ENCODE results near the gene PLEKHA4. TPM values are rescaled to one million over a fixed set of nuclear protein-coding genes. Genes with fewer than 3 reads are reported as not detected.

PLEKHA4 gene
- total and polyA plus RNA-seq, 2 of the 13 experiments (the other 11 are each of a cell fraction or from before 2014, with no cell fraction given) = 4.8 to 6.0 TPM

GRCh38 chr19:48795685-48796070 is 72.7 kb downstream of the PLEKHA4 start (continued):
- TF ChIP-seq UBTF (CRISPR knock-in tag; IDR thresholded peaks at IDR 0.05) = 0 out of 2 replicates have a peak, but pooled peaks have one; percentile 3

GRCh38 chr19:48795055-48795684 is 73.2 kb downstream of the PLEKHA4 start:
- H3K36me3 ChIP-seq (replicated peaks in 1 of 2; ENCODE audit: control insufficient read depth in 1 of 2, insufficient read depth in 2 of 2, low read length in 2 of 2) = no peaks in the 10 kb centered on the region
- peak overlapping the region; percentile 39 to 80 (median 59); a peak in 5 of 6 replicates for H3K4me3 ChIP-seq (replicated peaks in 1 of 3; ENCODE audit: insufficient read depth in 1 of 3, low read depth in 2 of 3, low read length in 3 of 3)
- FAIRE-seq = peak; percentile 83
- CTCF ChIA-PET (ENCODE audit: low intra/inter-chr PET ratio, low total read pairs) = interaction anchor here (0.8 to 1.1 kb wide), 4 partner anchors 40 to 47 kb away, joined by 3 to 7 read pairs (median 4); partner anchors contain the start of gene HSD17B14
- peak overlapping the region; percentile 61 for H3K4me2 ChIP-seq (ENCODE audit: low read depth, low read length)
- peak; percentile 91 for ATAC-seq
- no peaks in the 10 kb centered on the region for H3K9me3 ChIP-seq (ENCODE audit: low read length)
- WGBS (ENCODE audit: low lambda C conversion rate) = 48% methylated on average over 23 of the region's 38 CpGs
- H3K79me2 ChIP-seq (ENCODE audit: insufficient read depth, low read length) = no peaks in the 10 kb centered on the region
- peak overlapping the region; percentile 42 for H3K9ac ChIP-seq (ENCODE audit: insufficient read depth, low read depth, low read length)
- no peak overlapping the region for H2AFZ ChIP-seq (ENCODE audit: low read length)
- no peaks in the 10 kb centered on the region for H4K20me1 ChIP-seq (ENCODE audit: insufficient read depth, low read length)
- in situ Hi-C loops (cut with HindIII; ENCODE audit: extremely low pct_ligation_motif_present, low pct_unique_long_range_greater_than_20kb) (loop anchor here (5.0 kb wide), 1 partner anchor 42 kb away; the partner anchor contains the start of gene HSD17B14), intact Hi-C loops (cut with micrococcal nuclease; ENCODE audit: unreplicated experiment) (loop anchor here (1.0 kb wide), 1 partner anchor 40 kb away; no protein-coding TSS in a partner anchor)
- no peak overlapping the region for H3K27ac ChIP-seq (ENCODE audit: extremely low read length, insufficient read depth, low read length)
- POLR2A ChIA-PET = interaction anchor here (0.9 to 2.3 kb wide), 8 partner anchors 11 to 175 kb away, joined by 3 to 53 read pairs (median 4); partner anchors contain the start of gene PPP1R15A
- peak; percentile 79 for DNase-seq (ENCODE audit: low spot score)
- H3K4me1 ChIP-seq (ENCODE audit: insufficient read depth, low read length) = peaks cover 29% of the 10 kb centered on the region
- BruUV-seq (replicated peaks) = no TSS peak
- no peaks in the 10 kb centered on the region for H3K27me3 ChIP-seq (ENCODE audit: control insufficient read depth in 1 of 2, insufficient read depth in 2 of 2, low read length in 2 of 2)
- TF ChIP-seq RFX5 (IDR thresholded peaks at IDR 0.05; ENCODE audit: low read depth, low read length) (no peak), CBX5 (CRISPR knock-in tag; IDR thresholded peaks at IDR 0.05; ENCODE audit: borderline replicate concordance) (0 out of 2 replicates have a peak, but pooled peaks have one; percentile 80), MYPOP (CRISPR knock-in tag; IDR thresholded peaks at IDR 0.05) (no peak), RBM39 (IDR thresholded peaks at IDR 0.05; ENCODE audit: low read depth, low read length, poor library complexity, severe bottlenecking) (peak; percentile 47), HMGXB4 (CRISPR knock-in tag; IDR thresholded peaks at IDR 0.05; ENCODE audit: borderline replicate concordance in 1 of 2, low read depth in 1 of 2) (peak; percentile 78 to 85), ETS1 (CRISPR knock-in tag; IDR thresholded peaks at IDR 0.05) (no peak), ZKSCAN8 (CRISPR knock-in tag; IDR thresholded peaks at IDR 0.05; ENCODE audit: borderline replicate concordance) (no peak; the same call in 1 of the 2 replicates), ZMYM4 (CRISPR knock-in tag; IDR thresholded peaks at IDR 0.05) (peak; percentile 24; the same call in 1 of the 2 replicates), ZNF296 (CRISPR knock-in tag; conservative IDR thresholded peaks at IDR 0.05) (no peak), ZNF121 (CRISPR knock-in tag; IDR thresholded peaks at IDR 0.05) (no peak)
